Measurements from ENCODE around the gene FLT1.

DNA sequence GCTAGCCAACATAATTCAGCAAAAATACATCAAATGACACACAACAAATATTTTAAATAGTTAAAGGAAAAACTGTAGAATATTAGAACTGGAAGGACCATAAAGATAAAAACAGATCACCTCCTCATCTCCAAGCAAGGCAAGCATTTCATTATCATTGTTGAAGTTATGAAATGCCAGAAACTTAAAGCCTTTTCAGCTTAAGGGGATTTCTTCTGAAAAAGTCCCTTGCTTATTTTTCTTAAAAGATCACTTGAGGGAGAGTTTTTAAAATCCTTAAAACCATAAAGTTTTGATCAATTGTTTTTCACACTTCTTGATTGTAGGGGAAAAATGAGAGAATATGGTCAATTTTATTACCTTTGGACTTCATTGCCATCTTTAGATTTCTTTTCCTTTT is 37.4 kb downstream of the FLT1 start:
- no peak for TF ChIP-seq EP300 (IDR thresholded peaks at IDR 0.05)
- TF ChIP-seq POLR2AphosphoS5 (IDR thresholded peaks at IDR 0.05), result no peak
- TF ChIP-seq, protein P1, sequence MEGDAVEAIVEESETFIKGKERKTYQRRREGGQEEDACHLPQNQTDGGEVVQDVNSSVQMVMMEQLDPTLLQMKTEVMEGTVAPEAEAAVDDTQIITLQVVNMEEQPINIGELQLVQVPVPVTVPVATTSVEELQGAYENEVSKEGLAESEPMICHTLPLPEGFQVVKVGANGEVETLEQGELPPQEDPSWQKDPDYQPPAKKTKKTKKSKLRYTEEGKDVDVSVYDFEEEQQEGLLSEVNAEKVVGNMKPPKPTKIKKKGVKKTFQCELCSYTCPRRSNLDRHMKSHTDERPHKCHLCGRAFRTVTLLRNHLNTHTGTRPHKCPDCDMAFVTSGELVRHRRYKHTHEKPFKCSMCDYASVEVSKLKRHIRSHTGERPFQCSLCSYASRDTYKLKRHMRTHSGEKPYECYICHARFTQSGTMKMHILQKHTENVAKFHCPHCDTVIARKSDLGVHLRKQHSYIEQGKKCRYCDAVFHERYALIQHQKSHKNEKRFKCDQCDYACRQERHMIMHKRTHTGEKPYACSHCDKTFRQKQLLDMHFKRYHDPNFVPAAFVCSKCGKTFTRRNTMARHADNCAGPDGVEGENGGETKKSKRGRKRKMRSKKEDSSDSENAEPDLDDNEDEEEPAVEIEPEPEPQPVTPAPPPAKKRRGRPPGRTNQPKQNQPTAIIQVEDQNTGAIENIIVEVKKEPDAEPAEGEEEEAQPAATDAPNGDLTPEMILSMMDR (IDR thresholded peaks at IDR 0.05), result no peak
- no peak for TF ChIP-seq POLR2A (IDR thresholded peaks at IDR 0.05; ENCODE audit: low read depth)

Measured in esophagus muscularis mucosa (tissue), 4 donors.